A673 (cell line): ENCODE data around the gene ABCG1.

Source experiments
- CTCF ChIP-seq: fragments of 300-800, 200-600 bp; sonication (generic); conservative IDR thresholded peaks from 2 replicates; pipeline ENCODE4 v1.5.1; 2017; ENCODE audit warnings: low read depth, mild to moderate bottlenecking, antibody characterized with exemption, low read length, moderate library complexity, mixed read lengths
- EZH2 ChIP-seq: fragments of 200-600 bp; sonication (generic); IDR thresholded peaks from 2 replicates; pipeline ENCODE4 v1.6.1; 2017; ENCODE audit warnings: borderline replicate concordance, low read depth, mild to moderate bottlenecking, mixed read lengths, antibody characterized with exemption, low read length; ENCODE audit not compliant: poor library complexity, severe bottlenecking

GRCh38 chr21:42193721-42194120 lies 25.2 kb upstream of the ABCG1 start:
- no peak for TF ChIP-seq EZH2
- no peak for TF ChIP-seq CTCF
